ENCODE measurements around the gene FHOD1.

Gene FHOD1

GRCh38 chr16:67247192-67248072 is at the start of gene FHOD1:
TSS of gene FHOD1 (minus strand) at chr16:67247481. CDS start at chr16:67247410, 71 bp downstream.
- peak within 1 kb of the TSS; percentile 89 for H3K4me2 ChIP-seq (ENCODE audit: low read length)
- H3K27ac ChIP-seq: peak within 1 kb of the TSS; percentile 79
- no peaks in the 10 kb centered on the region for H3K27me3 ChIP-seq (ENCODE audit: control insufficient read depth, insufficient read depth, low read length)
- H3K36me3 ChIP-seq (ENCODE audit: control insufficient read depth, insufficient read depth, low read length): no peaks in the 10 kb centered on the region
- H3K4me3 ChIP-seq (ENCODE audit: low read depth, low read length): peak within 1 kb of the TSS; percentile 67
- H3K9ac ChIP-seq: peak within 1 kb of the TSS; percentile 4
- TF ChIP-seq, protein P1, sequence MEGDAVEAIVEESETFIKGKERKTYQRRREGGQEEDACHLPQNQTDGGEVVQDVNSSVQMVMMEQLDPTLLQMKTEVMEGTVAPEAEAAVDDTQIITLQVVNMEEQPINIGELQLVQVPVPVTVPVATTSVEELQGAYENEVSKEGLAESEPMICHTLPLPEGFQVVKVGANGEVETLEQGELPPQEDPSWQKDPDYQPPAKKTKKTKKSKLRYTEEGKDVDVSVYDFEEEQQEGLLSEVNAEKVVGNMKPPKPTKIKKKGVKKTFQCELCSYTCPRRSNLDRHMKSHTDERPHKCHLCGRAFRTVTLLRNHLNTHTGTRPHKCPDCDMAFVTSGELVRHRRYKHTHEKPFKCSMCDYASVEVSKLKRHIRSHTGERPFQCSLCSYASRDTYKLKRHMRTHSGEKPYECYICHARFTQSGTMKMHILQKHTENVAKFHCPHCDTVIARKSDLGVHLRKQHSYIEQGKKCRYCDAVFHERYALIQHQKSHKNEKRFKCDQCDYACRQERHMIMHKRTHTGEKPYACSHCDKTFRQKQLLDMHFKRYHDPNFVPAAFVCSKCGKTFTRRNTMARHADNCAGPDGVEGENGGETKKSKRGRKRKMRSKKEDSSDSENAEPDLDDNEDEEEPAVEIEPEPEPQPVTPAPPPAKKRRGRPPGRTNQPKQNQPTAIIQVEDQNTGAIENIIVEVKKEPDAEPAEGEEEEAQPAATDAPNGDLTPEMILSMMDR (IDR thresholded peaks at IDR 0.05): no peak
- peaks cover 8% of the 10 kb centered on the region for H3K4me1 ChIP-seq
- no peaks in the 10 kb centered on the region for H3K79me2 ChIP-seq
- no peaks in the 10 kb centered on the region for H3K9me3 ChIP-seq (ENCODE audit: control insufficient read depth, low read length)
- peak within 1 kb of the TSS; percentile 77 for H2AFZ ChIP-seq

- TF ChIP-seq, protein P1 (IDR thresholded peaks at IDR 0.05): no peak
- H3K9ac ChIP-seq: no peak overlapping the region
- H3K4me1 ChIP-seq: no peaks in the 10 kb centered on the region
- H3K9me3 ChIP-seq (ENCODE audit: control insufficient read depth, low read length): no peaks in the 10 kb centered on the region
- H3K4me3 ChIP-seq (ENCODE audit: low read depth, low read length): no peak overlapping the region
- no peaks in the 10 kb centered on the region for H3K36me3 ChIP-seq (ENCODE audit: control insufficient read depth, insufficient read depth, low read length)
- H3K4me2 ChIP-seq (ENCODE audit: low read length): no peak overlapping the region
- H3K27me3 ChIP-seq (ENCODE audit: control insufficient read depth, insufficient read depth, low read length): no peaks in the 10 kb centered on the region
- H2AFZ ChIP-seq: no peak overlapping the region
- no peak overlapping the region for H3K27ac ChIP-seq
- no peaks in the 10 kb centered on the region for H3K79me2 ChIP-seq
Observed at GRCh38 chr16:67296420-67296819, 49.1 kb upstream of the FHOD1 start.

DNA sequence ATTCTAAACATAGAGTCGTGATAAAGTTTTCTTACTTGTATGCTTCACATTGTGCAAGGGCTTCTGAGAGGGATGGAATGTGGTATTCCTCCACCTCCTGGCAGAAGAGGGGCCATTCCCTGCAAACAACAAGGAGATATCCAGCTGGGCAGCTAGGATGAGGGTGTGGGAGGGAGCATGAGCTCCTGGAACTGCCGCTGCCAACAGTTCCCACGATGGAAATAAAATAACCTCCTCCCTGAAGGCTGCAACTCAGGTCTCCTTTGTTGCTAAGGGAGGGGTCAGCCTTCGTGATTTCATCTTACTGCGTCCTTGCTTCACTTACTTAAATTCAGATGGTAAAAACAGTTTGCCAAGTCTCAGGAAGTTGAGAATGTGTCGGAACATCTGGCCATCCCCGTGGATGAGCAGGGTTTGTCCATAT is 47.7 kb upstream of the FHOD1 start:
- no peaks in the 10 kb centered on the region for H3K79me2 ChIP-seq
- H3K27ac ChIP-seq: no peak overlapping the region
- H3K4me1 ChIP-seq: no peaks in the 10 kb centered on the region
- no peak overlapping the region for H3K4me2 ChIP-seq (ENCODE audit: low read length)
- no peaks in the 10 kb centered on the region for H3K9me3 ChIP-seq (ENCODE audit: control insufficient read depth, low read length)
- no peaks in the 10 kb centered on the region for H3K27me3 ChIP-seq (ENCODE audit: control insufficient read depth, insufficient read depth, low read length)
- no peak overlapping the region for H3K9ac ChIP-seq
- TF ChIP-seq, protein P1 (IDR thresholded peaks at IDR 0.05): no peak
- no peak overlapping the region for H2AFZ ChIP-seq
- H3K36me3 ChIP-seq (ENCODE audit: control insufficient read depth, insufficient read depth, low read length): no peaks in the 10 kb centered on the region
- H3K4me3 ChIP-seq (ENCODE audit: low read depth, low read length): no peak overlapping the region

DNA sequence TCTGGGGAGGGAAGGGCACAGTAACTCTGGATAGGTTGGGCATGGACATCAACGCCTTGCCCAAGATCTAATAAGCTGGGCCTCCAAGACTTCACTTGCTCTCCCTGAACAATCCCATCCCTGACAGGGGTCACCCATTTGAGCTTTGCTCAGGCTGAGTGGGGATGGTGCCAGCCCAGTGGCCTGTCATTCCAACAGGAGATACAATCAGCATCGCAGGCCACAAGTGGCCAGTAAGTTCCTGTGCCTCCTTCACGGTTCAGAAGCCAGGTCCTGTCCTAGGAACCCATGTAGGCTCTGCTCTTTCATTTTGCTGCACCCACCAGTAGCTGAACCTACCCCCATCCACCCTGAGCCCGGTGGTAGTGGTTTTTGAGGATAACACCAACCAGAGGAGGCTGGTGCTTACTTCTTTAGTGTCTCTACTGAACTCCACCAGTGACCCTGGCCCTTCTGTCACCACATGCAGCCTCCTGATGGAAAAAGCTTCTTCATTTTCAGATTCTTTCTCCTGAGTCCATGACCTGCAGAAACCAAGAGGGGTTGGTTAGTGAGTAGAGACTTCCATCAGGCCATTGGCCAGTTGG is 47.0 kb upstream of the FHOD1 start:
- Histone ChIP-seq H3K4me3 (ENCODE audit: low read depth, low read length) (no peak overlapping the region), H3K4me2 (ENCODE audit: low read length) (no peak overlapping the region), H2AFZ (no peak overlapping the region), H3K27ac (no peak overlapping the region), H3K36me3 (ENCODE audit: control insufficient read depth, insufficient read depth, low read length) (no peaks in the 10 kb centered on the region), H3K9ac (no peak overlapping the region), H3K4me1 (no peaks in the 10 kb centered on the region), H3K27me3 (ENCODE audit: control insufficient read depth, insufficient read depth, low read length) (no peaks in the 10 kb centered on the region), H3K9me3 (ENCODE audit: control insufficient read depth, low read length) (no peaks in the 10 kb centered on the region), H3K79me2 (no peaks in the 10 kb centered on the region)
- TF ChIP-seq, protein P1 (IDR thresholded peaks at IDR 0.05): no peak
